NCI-H146 treated with DMSO at 0.1 percent for 48 hours (cell line): ENCODE results near the gene ARSD.
"Not testable (repeated sequence)": the region's sequence is repeated elsewhere in the genome, so short reads cannot be mapped to it uniquely, and the experiment has no call there.

ENCODE experiments used
- DNase-seq: peaks from one replicate; lab custom pipeline; 2025; ENCODE audit not compliant: unreplicated experiment; lab: John Stamatoyannopoulos, UW

Gene ARSD

DNA sequence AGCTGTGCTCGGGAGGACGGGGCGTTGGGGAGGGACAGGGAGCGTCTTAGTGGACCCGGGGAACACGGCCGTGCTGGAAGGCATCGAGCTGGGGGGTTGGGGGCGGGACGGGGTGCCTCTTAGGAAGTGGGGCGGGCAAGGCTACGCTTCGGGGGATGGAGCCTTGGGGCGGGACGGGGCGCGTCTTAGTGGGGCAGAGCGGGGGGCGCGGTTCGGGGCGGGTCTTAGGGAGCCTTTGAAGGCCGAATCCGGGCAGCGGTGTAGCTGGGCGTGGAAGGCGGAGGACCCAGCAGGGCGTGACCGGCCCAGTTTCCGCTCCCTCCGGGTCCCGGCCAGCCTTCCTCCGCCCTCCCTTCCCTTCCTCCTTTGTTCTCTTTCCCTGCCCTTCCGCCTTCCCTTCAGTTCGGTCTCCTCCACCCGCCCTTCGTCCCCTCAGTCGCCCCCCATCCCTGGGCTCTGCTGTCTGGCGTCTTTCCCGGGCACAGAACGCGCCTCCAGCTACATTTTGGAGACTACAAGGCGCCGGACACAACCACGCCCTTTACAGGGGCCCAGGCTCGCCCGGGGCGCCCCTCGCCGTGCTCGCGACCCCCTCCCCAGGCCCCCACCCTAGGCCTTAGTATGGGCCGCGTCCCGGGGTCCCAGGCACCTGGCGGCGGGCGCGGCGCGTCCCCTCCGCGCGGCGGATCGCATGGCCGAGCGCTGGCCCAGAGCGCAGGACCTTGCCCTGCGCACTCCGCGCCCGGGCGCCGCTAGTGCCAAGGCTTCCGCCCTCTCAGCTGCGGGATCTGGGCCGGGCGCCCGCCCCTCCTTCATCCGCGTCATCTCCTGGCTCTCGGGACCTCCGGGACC is at the start of gene ARSD:
Gene ARSD, minus strand, starts transcription at position 757 of the 852 bp plus-strand sequence. Its CDS starts 64 bp downstream, at position 693.
- no peak for DNase-seq

- not testable (repeated sequence) for DNase-seq
Measured at GRCh38 chrX:2978639-2979038, 49.5 kb upstream of the ARSD start.

DNA sequence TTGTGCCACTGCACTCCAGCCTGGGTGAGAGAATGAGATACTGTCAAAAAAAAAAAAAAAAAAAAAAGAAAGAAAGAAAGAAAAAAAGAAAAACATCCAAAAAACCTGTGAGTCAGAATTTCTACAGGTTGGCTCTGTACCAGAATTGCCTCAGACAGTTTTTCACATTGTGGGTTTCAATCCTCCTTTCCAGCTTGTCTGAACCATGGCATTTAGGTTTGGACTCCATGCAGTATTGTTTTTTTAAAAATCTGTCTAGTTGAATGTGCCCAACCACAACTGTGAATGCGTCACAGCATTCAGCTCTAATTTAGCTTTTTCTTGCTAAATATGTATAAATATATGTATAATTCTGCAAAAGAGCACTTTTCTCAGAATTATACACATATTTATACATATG is 45.8 kb upstream of the ARSD start:
- DNase-seq = no peak

- DNase-seq = no peak
Measured at GRCh38 chrX:2972391-2972790, 43.3 kb upstream of the ARSD start.

DNA sequence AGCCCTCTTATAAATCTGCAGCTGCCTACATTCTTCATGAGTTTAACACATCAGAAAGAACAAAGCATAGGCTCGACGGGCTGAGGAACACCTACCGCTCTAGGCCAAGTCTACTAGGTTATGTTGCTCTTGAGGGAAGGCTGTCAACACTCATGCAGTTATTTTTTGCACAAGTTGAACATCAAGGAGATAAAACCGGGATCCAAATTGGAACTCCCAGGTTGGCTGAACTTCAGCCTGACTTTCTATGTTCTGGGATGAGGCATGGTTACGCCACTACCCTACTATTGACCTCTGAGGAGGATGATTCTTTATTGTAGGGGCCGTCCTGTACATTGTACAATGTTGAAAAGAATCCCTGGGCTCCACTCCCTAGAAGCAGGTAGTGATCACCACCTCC is 39.9 kb upstream of the ARSD start:
- DNase-seq = no peak

GRCh38 chrX:2967998-2968909 is 39.1 kb upstream of the ARSD start:
- DNase-seq = no peak

DNA sequence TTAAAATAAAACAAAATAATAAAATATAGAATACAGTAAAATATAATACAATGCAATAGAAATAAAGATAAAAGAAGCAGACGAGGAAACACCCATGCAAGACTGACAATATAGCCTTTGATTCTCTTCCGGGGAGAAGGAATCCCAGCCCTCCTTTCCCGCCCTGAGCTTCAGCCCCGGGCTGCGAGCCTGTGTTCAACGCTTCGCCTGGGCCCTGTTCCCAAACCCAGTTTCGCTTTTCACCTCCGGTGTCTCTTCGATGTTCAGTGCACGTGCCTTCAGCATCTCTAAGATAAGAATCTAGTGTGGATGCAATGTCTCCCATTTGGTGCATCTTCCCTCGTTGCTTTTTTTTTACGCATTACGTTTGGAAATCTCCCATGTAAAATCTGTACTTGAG is 38.4 kb upstream of the ARSD start:
- DNase-seq = no peak

DNA sequence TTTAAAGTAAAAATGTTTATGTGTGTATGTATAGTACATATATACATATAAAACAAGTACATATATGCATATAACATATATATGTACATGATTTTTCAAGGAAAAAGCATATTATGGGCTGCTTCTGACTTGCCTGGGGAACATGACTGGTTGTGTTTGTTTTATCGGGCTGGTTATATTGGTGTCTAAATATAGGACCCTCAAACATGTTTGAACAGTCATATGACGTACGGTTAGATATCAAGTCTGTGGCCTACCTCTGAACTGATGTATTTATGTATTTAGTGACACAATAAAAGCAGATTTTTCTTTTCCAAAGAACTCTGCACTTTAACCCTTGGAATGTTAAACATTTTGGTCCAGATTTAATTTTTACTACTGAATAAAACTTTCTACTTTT is 37.9 kb upstream of the ARSD start:
- DNase-seq = no peak

- no peak for DNase-seq
Measured at GRCh38 chrX:2965965-2966364, 36.8 kb upstream of the ARSD start.

DNA sequence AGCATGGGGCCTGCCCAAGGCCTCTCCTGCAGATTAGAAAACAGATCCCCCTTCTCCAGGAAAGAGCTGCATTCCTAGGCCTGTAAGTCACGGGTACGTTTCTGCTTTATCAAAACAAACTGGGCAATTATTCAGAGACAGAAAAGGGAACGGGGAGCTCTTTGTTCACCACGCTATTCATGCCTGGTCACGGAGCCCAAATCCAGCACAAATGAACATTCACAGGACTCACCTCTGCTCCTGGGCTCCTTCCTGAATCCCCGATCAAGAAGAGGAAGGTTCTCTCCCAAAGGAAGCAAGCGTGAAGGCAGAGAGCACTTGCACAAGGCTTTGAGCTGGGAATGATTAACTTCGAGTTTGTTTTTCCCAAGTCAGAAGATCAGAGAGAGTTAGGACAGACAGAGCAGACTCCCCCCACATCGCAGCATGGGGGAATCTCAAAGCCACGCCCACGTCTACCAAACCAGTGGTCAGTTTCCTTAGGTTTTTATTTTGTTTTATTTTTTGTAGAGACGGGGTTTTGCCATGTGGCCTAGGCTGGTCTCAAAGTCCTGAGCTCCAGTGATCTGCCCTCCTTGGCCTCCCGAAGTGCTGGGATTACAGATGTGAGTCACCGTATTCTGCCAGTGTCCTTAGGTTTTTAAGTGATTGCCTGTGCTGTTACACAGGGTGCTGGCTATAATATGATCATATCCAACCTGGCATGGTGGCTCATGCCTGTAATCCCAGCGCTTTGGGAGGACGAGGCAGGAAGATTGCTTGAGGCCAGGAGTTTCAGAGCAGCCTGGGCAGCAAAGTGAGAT is 35.1 kb upstream of the ARSD start:
- not testable (repeated sequence) for DNase-seq

- DNase-seq = not testable (repeated sequence)
Measured at GRCh38 chrX:2963449-2963848, 34.3 kb upstream of the ARSD start.

DNA sequence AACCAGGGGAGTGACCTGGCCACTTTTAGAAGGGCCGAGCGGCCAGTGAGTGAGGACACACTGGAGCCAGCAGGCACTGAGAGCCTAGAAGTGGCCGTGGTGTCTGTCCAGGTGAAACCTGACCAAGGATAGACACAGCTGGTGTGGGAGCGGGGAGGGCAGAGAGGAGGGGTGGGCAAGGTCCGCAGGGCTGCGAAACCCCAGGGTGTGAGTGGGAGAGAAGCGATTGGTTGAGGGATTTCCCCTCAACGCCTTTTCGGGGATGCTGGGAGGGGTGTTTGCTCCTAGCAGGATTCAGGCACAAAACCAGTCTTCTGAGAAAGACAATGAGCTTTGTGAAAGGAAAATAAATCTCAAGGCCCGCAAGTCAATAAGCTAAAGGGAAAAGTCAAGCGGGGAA is 33.2 kb upstream of the ARSD start:
- no peak for DNase-seq

- DNase-seq = no peak
Measured at GRCh38 chrX:2960861-2961515, 31.8 kb upstream of the ARSD start.

DNA sequence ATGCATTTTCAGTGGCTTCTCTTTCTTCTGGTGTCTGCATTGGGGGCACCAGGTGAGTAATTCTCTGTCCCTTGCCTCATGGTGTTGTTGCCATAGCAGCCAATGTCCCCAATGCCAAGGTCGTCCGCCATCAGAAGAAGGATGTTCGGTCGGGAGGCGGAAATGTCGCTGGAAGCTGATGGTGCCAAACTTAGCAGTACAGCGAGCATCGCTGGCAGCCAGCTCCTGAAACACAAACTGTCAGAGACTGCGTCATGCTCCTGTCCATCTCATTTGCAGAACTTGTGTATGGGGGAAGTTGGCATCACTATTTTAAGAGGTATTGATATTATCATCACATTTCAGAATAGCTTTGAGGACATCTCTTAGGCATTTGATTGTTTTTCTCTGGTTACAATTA is 29.1 kb upstream of the ARSD start:
- DNase-seq = no peak

DNA sequence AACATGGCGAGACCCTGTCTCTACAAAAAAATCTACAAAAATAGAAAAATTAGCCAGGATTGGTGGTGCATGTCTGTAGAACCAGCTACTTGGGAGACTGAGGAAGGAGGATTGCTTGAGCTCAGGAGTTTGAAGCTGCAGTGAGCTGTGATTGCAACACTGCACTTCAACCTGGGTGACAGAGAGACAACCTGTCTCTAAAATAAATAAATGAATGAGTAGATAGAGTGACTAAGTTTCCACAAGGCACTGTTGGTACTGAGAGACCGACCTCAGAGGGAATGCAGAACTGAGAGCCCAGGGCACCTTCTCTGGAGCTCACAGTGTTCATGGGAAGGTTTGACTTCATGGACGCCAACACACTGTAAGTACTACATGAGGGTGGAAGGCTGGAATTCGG is 26.7 kb upstream of the ARSD start:
- DNase-seq = no peak

DNA sequence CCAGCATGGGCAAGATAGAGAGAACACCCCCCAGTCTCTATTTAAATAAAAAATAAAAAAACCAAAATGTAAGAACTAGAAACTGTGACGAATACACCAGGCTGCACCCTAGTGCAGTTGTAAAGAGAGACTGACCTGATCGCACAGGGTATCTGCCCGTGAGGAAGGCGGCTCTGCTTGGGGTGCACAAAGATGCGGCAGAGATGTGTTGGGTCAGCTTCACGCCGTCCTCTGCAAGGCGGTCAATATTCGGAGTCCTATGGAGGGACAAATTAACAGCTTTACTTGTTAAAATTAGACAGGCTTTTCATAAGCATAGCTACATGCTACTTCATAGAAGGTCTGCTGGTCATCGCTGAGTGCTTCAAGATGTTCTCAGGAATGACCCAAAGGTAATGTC is 26.1 kb upstream of the ARSD start:
- DNase-seq = no peak

DNA sequence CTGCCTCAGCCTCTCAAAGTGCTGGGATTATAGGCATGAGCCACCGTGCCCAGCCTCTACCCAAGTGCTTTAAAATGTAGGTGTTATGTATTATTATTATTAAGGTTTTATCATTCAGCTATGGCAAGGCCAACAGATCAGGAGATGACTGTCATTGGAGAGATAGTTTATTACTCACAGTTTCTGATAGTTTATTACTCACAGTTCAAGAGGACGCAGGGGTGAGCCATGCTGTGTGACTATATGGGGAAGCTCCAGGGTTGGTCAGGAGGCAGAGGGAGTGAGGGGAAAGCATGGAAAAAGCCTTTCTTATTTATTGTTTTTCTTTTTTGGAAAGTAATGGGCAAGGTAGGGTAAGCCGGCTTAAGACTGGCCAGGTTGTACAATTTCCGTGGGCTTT is 25.4 kb upstream of the ARSD start:
- no peak for DNase-seq

DNA sequence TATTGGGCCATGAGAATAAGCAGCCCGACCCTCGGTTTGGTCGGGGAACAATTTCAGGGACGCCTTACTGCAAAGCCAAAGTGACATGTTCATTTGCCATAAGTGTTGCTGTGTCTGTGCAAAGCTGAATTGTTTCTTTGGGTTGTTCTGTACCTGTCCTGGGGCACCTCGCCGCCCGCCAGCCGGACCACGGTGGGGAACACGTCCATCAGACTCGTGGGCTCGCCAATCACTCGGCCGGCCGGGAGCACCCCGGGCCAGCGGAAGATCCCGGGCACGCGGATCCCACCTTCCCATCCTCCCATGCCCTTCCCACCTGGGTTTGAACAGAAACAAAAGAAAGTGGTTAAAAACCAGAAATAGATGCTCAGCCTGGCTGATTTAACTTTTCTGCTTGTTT is 8.8 kb upstream of the ARSD start:
- DNase-seq = not testable (repeated sequence)

DNA sequence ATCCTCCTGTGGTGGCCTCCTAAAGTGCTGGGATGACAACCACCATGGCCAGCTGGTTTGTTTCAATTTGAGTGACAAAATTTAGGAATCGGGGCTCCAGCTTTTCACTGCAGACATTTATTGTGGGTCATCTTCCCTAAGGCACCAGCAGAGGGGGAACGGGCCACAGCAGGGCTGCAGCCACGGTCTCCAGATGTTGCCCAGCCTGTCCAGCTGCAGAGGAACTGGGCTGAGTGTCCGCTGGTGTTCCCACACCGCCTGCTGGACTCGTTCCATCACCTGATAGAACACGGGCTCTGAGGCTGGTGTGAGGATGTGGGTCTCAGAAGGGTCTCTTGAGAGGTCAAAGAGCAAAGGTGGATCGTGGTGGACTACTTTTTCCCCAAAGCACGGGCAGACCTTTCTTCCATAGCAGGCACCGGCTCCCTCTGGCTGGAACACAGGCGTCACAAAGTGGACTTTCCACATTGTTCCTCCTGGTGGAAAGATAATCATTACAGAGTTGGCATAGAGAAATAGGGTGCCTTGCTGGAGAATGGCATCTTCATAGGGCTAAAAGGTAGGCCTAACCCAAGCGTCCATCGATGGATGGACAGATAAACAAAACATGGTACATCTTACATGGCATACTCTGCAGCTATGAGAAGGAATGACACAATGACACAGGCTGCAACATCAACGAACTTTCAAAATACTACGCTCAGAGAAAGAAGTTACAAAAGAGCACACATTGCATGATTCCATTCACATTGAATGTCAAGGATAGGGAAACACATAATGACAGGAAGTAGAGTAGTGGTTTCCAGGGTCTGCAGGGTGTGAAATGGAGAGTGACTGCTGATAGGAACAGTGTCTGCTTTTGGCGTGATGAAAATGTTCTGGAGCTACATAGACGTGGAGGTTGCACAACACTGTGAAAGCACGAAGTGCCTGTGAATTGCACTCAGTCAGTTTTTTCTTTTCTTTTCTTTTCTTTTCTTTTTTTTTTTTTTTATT is 5.9 kb upstream of the ARSD start:
- no peak for DNase-seq
